ENCODE data around the gene YIPF1.

The YIPF1 gene

GRCh38 chr1:53889304-53890298 is at the start of gene YIPF1:
TSS of gene YIPF1 (minus strand) at chr1:53889797. CDS start at chr1:53888937, 860 bp downstream.
- Histone ChIP-seq H3K27ac (ENCODE audit: low read length) (peak within 1 kb of the TSS; percentile 85), H3K79me2 (ENCODE audit: low read length) (no peaks in the 10 kb centered on the region), H3K27me3 (ENCODE audit: low read depth, low read length) (no peaks in the 10 kb centered on the region), H3K4me3 (ENCODE audit: low read length) (peak within 1 kb of the TSS; percentile 87), H3K4me2 (ENCODE audit: low read length) (peak within 1 kb of the TSS; percentile 88), H2AFZ (ENCODE audit: low read depth, low read length) (peak within 1 kb of the TSS; percentile 65), H3K36me3 (replicated peaks; ENCODE audit: low read depth, low read length) (no peaks in the 10 kb centered on the region), H3K9me3 (ENCODE audit: insufficient read depth, low read length) (no peaks in the 10 kb centered on the region), H3K9ac (ENCODE audit: low read length) (peak within 1 kb of the TSS; percentile 69), H3K4me1 (ENCODE audit: low read length) (peaks cover 43% of the 10 kb centered on the region), H4K20me1 (ENCODE audit: insufficient read depth, low read length) (no peaks in the 10 kb centered on the region)
- no peak for TF ChIP-seq EZH2phosphoT487 (IDR thresholded peaks at IDR 0.05; ENCODE audit: low read depth)
- TF ChIP-seq CTCF (IDR thresholded peaks at IDR 0.05; ENCODE audit: low read depth, low read length): no peak

DNA sequence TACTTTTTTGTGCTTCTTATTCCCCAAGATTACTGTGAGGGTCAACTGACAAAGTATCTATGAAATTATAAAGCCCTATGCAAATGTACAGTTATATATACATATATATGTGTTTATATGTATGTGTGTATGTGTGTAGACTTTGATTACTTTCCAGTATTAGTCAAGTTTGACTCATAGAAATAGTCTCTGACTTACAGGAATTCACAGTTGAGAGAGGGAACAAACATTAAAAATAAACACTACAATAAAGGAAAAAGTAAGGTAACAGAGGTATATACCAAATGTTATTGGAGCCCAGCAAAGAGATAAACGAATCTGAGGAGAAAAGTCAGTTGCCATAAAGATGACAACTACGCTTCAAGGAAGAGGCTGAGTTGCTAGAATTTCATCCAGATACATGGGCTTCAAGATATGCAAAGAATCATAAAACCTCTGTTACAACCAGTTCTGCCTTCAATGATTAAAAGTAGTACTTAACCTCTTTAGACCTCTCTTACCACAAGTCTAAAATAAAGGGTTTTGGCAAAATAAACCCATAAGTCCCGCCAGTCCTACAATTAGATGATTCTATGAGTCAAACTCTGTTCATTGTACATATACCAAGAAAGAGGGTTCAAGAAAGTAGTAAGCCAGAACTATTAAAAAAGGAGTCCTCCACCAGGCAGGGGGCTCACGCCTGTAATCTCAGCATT is 48.7 kb upstream of the YIPF1 start:
- Histone ChIP-seq H3K9me3 (ENCODE audit: insufficient read depth, low read length) (peaks cover 6% of the 10 kb centered on the region; the same call in 1 of the 2 replicates), H3K36me3 (replicated peaks; ENCODE audit: low read depth, low read length) (peaks cover 13% of the 10 kb centered on the region), H3K4me1 (ENCODE audit: low read length) (no peaks in the 10 kb centered on the region), H4K20me1 (ENCODE audit: insufficient read depth, low read length) (no peaks in the 10 kb centered on the region), H3K27me3 (ENCODE audit: low read depth, low read length) (no peaks in the 10 kb centered on the region), H3K79me2 (ENCODE audit: low read length) (peaks cover 7% of the 10 kb centered on the region; the same call in 1 of the 2 replicates), H3K27ac (ENCODE audit: low read length) (no peak overlapping the region), H3K4me3 (ENCODE audit: low read length) (no peak overlapping the region), H2AFZ (ENCODE audit: low read depth, low read length) (no peak overlapping the region), H3K9ac (ENCODE audit: low read length) (no peak overlapping the region), H3K4me2 (ENCODE audit: low read length) (no peak overlapping the region)
- no peak for TF ChIP-seq EZH2phosphoT487 (IDR thresholded peaks at IDR 0.05; ENCODE audit: low read depth)
- no peak for TF ChIP-seq CTCF (IDR thresholded peaks at IDR 0.05; ENCODE audit: low read depth, low read length)

- Histone ChIP-seq H3K9me3 (ENCODE audit: insufficient read depth, low read length) (peaks cover 6% of the 10 kb centered on the region; the same call in 1 of the 2 replicates), H3K4me1 (ENCODE audit: low read length) (no peaks in the 10 kb centered on the region), H3K9ac (ENCODE audit: low read length) (no peak overlapping the region), H3K4me3 (ENCODE audit: low read length) (no peak overlapping the region), H2AFZ (ENCODE audit: low read depth, low read length) (no peak overlapping the region), H3K4me2 (ENCODE audit: low read length) (no peak overlapping the region), H3K27me3 (ENCODE audit: low read depth, low read length) (no peaks in the 10 kb centered on the region), H3K27ac (ENCODE audit: low read length) (no peak overlapping the region), H3K79me2 (ENCODE audit: low read length) (no peaks in the 10 kb centered on the region), H3K36me3 (replicated peaks; ENCODE audit: low read depth, low read length) (peaks cover 16% of the 10 kb centered on the region), H4K20me1 (ENCODE audit: insufficient read depth, low read length) (no peaks in the 10 kb centered on the region)
- TF ChIP-seq CTCF (IDR thresholded peaks at IDR 0.05; ENCODE audit: low read depth, low read length) (no peak), EZH2phosphoT487 (IDR thresholded peaks at IDR 0.05; ENCODE audit: low read depth) (no peak)
Measured at GRCh38 chr1:53936430-53936829, 46.8 kb upstream of the YIPF1 start.

All from OCI-LY3 (cell line).